Measurements from ENCODE around the gene FASTKD3. TPM values are rescaled to one million over a fixed set of nuclear protein-coding genes. Genes with fewer than 3 reads are reported as not detected.

FASTKD3 gene, protein sequence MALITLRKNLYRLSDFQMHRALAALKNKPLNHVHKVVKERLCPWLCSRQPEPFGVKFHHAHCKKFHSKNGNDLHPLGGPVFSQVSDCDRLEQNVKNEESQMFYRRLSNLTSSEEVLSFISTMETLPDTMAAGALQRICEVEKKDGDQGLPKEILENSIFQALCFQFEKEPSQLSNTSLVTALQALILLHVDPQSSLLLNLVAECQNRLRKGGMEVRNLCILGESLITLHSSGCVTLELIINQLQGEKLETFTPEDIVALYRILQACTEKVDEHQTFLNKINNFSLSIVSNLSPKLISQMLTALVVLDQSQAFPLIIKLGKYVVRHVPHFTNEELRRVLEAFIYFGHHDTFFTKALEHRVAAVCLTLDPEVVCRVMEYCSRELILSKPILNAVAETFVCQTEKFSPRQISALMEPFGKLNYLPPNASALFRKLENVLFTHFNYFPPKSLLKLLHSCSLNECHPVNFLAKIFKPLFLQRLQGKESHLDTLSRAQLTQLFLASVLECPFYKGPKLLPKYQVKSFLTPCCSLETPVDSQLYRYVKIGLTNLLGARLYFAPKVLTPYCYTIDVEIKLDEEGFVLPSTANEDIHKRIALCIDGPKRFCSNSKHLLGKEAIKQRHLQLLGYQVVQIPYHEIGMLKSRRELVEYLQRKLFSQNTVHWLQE
- 11.5 to 17.7 TPM (median 14.7 TPM) in 5 replicates for total RNA-seq (2022; extraction: Qiagen RNA extraction; ENCODE audit: low read depth)

DNA sequence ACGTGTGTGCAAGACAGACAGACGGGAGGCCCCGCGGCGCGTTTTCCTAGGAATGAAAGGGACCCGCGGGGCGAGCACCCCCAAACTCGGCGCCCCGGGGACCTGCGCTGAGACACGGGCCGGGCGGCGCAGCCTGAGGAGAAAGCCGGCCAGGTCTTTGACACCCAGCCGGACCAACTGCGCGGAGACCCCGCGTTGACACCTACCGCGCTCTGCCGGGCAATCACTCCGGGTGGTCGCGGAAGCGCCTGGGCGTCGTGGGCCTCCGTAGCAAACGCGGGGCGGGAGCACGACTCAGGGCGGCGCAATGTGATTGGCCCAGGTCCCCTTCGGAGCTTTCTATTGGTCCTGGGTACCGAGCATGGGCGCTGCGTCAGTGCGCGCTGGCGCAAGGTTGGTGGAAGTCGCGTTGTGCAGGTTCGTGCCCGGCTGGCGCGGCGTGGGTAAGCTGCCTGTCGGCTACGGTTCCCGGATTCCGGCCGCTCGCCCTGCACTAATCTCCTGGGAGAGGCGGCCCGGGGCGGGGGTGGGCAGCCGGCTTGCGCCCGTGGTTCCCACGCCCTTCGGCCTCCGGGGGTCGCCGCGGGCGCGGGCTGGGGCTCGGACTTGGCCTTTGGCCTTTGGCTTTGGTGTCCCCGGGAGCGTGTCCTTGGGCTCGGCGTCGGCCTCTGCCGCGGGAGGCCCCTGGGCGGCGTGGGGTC lies at the start of gene FASTKD3, which contains the start of gene MTRR:
FASTKD3 (minus strand) TSS at position 259 of the 701 bp plus-strand sequence. CDS start 948 bp downstream, outside the sequence.
MTRR (plus strand) TSS at position 376 of the 701 bp plus-strand sequence. CDS start 1,647 bp downstream, outside the sequence.

DNA sequence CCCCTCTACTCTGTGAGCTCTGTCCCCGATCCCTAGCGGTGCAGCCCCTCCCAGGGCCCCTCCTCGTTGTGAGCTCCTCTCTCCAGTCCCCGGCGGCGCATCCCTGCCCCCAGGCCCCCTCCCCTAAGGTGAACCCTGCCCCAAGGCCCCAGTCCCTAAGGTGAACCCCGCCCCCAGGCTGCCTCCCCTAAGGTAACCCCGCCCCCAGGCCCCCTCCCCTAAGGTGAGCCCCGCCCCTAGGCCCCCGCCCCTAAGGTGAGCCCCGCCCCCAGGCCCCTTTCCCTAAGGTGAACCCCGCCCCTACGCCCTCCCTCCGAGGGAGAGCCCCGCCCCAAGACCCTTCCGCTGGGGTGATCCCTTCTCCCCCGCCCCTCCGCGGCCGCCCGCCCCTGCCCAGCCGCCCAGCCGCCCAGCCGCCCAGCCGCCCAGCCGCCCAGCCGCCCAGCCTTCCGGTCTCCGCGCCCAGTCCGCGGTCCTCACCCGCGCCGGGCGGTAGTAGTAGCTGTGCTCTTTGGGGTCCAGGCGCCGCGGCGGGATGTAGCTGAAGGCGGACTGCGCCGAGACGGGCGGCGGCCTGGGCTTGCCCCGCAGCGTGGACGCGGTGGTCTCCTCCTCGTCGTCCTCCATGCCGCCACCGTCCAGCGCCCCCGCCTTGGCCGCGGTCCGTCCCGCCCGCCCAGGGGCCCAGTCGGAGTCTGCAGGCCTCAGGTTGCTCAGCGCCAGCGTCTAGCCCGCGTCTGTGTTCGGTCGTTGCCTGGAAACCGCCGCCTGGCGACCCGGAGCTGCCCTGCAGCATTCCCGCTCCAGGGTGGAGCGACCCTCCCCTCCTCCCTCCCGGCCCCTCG lies 18.2 kb downstream of the FASTKD3 start, which contains the start of gene CFAP90:
CFAP90 (minus strand) TSS at position 739 of the 845 bp plus-strand sequence; CDS start at position 627, 112 bp downstream.

Other genes with a start within 250 kb of the FASTKD3 start
- 0.43 to 0.74 TPM (median 0.56 TPM) in 5 replicates for gene CFAP90, start 17.9 kb downstream of the FASTKD3 start, total RNA-seq (2022; extraction: Qiagen RNA extraction; ENCODE audit: low read depth)
- 28.5 to 32.6 TPM (median 30.8 TPM) in 5 replicates for gene MTRR, start 117 bp upstream of the FASTKD3 start, total RNA-seq (2022; extraction: Qiagen RNA extraction; ENCODE audit: low read depth)

Data from A549 treated with ZK216348 at 1 μM for 4 hours (cell line).